Urothelium cell line (cell line): ENCODE results near the gene ICAM5.

Source experiments
- DNase-seq: peaks from one replicate; pipeline ENCODE4 v3.0.0; 2011; ENCODE audit warnings: low spot score, mixed read lengths
- FAIRE-seq: peaks from 2 replicates; lab custom pipeline; 2011; peaks lifted over from hg19 to GRCh38; lab: Jason Lieb, UNC

The ICAM5 gene

DNA sequence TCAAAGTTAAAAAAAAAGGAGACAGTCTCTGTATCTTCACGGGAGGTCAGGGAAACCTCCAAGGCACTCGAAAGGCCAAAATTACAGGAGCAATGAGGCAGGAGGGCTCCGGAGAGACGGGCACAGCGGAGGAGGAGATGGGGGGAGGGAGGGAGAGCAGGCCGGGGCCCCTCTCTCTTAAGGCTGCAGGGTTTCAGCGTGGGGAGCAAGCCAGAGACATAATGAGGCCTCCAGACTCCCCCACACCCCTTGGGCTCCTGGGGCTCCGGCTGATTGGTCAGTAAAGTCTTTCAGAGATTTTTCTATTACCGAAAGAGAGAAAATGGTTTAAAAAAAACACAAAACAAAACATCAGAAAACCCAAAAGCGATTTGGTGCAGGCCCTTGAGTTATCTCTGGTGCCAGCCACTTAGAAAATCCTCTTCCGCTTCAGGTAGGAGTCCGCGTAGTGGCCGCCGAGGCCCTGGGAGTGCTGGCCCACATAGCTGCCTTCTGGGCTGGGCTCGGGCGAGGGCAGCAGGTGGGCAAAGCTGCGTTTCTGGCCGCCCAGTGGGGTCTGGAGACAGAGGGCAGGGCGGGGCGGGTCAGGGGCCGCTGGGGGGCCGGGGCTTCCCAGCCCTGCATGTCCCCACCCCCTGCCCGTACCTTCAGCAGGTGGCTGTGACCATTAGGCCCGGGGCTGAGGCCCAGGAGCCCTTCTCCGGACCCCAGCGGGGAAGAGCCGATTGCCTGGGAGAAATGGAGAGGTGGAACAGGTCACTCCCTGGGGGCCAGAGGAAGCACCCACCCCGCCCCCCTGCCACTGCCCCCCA lies 27.5 kb downstream of the ICAM5 start:
- no peak for DNase-seq
- no peak for FAIRE-seq

DNA sequence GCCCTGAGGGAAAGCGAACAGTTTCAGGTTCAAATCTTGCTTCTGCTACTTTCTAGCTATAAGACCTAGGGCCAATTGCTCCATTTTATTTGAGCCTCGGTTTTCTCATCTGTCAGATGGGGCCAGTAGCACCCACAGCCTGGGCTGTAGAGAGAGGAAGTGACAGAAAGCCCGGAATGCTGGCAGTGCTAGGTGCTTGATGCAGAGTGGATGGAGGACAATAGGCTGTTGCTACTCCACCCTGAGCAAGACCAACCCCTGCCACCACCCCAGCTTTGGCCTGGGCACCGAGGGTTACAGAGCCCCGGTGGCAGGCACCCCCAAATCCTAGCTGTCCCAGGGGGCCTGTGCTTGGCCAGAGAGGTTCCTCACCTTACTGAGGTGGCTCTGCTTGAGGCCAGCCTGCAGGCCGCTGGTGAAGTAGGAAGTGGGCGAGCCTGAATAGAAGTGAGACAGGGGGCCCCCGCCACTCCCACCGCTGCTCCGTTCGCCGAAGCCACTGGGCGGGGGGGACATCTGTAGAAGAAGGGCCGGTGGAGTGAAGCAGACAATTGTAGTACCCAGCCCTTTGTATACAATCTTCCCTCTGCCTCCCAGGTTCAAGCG lies 28.2 kb downstream of the ICAM5 start:
- FAIRE-seq (no peak), DNase-seq (no peak)

- FAIRE-seq: no peak
- no peak for DNase-seq
Observed at GRCh38 chr19:10318807-10319682, 29.3 kb downstream of the ICAM5 start.

DNA sequence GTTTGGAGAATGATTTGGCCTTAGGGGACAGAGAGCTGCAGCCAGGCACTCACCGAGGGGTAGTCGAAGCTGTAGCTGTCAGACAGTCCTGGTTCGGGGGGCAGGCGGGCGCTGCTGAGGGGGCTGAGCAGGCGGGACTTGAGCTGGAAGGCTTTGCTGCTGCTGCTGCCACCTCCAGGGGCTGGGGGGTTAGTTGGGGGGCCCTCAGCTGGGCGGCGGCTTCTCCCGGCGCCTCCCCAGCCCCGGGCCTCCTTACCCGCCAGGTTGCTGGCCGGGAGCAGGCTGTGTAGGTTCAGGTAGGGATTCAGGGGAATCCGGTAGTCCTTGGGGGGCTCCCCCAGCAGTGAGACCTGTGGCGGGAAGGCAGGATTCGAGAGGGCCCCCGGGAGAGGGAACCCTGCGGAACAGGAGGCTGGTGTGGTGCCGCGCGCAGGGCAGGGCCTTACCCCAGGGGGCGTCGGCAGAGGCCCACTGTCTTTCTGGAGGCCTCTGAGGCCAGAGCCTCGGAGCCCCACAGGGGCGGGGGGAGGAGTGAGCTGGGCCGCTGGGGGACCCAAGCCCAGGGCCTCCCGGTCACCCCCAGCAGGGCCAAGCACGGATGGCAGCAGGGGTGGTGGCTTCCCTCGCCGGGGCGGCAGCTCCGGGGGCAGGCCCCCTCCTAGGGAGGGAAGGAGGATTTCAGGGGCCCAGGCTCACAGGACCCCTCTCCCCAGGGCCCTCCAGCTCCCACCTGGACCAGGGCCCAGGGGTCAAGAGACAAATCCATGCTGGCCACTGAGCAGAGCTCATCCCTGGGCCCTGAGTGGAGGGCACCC lies 31.1 kb downstream of the ICAM5 start:
- DNase-seq (no peak), FAIRE-seq (no peak)

- FAIRE-seq: no peak
- DNase-seq: no peak
Observed at GRCh38 chr19:10321417-10321797, 31.7 kb downstream of the ICAM5 start.

DNA sequence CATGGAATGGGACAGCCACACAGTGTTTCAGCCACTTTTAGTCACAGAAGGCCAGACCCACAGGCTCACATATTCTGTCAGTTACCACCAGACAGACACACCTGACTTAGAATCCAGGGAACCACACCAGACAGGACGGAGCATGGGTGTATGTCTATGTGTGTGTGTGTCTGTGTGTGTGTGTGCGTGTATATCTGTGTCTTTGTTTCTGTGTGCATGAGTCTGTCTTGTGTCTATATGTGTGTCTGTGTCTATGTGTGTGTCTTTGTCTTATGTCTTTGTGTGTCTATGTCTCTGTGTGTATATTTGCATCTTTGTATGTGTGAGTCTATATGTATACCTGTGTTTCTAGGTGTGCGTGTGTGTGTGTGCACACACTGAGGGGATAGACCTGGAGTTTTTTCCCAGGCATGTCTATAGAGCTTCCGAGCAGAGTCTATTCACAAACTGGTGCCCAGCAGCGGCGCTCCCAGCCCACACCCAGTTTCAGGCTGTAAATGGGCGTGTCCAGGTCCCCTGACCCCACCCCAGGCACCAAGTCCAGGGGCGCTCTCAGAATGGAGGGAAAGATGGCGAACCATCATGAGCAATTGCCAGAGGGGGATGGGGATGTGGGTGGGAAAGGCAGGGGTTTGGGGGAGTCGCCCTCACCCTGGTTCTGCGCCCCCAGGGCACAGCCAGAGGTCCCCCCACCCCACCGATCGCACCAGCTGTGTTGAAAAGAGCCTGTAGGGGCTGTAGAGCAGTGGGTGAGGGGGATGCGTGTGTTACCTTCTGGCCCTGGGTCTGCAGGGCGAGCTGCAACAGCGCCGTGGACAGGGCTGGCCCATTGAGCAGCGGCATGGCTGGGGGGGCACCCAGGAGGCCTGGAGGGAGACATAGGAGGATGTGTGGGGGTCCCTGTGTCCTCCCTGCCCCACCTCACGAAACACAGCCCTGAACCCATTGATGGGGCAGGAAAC lies 32.4 kb downstream of the ICAM5 start:
- DNase-seq (no peak), FAIRE-seq (no peak)

- DNase-seq (no peak), FAIRE-seq (no peak)
Observed at GRCh38 chr19:10325732-10326131, 36.0 kb downstream of the ICAM5 start.

- DNase-seq: no peak
- no peak for FAIRE-seq
Observed at GRCh38 chr19:10327793-10328192, 38.0 kb downstream of the ICAM5 start.

- DNase-seq (no peak), FAIRE-seq (no peak)
Observed at GRCh38 chr19:10328558-10329429, 39.0 kb downstream of the ICAM5 start.

GRCh38 chr19:10329555-10329954 lies 39.8 kb downstream of the ICAM5 start:
- FAIRE-seq (no peak), DNase-seq (no peak)

- FAIRE-seq: no peak
- DNase-seq: no peak
Observed at GRCh38 chr19:10332158-10332964, 42.6 kb downstream of the ICAM5 start.

- FAIRE-seq: peak; percentile 68
- peak; percentile 96 for DNase-seq
Observed at GRCh38 chr19:10332965-10333757, 43.4 kb downstream of the ICAM5 start, which contains the start of gene RAVER1. Gene RAVER1 (minus strand): TSS chr19:10333529. CDS start chr19:10333507, 22 bp downstream.

- DNase-seq (no peak), FAIRE-seq (no peak)
Observed at GRCh38 chr19:10333758-10334587, 44.2 kb downstream of the ICAM5 start.

DNA sequence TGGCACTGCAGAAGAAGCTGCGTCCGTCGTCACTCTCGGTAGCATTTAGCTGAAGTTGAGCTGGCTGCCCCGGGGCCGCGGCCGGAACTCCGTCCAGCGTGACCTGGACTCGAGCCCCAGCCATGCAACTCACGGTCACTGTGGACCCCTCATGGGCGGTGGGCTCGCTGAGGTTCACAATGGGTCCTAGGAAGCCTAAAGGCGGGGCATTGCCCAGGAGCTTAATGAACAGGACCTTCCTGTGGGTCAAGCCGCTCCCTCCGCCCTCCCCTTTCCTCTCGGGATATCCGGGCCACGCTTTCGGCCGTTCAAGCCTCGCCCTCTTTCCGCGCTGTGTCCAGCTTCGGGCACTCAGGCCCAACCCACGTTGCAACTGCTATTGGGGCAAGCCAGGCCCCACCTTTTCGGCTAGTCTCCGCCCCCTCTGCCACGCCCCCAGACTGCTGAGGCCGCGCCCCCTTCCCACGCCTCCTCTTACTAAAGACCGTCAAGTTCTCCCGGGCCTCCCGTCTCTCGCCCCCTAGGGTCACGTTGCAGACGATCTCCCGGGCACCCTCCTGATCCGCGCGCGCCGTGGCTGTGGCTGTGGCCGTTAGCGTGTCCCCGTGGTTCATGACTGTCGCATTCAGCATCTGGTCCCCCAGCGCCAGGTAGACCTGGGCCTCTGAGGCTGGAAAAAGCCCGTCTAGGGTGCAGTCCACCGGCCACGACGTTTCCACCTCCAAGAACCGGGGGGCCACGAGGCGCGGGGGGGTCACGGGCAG lies 45.0 kb downstream of the ICAM5 start:
- DNase-seq (peak; percentile 80), FAIRE-seq (no peak)

DNA sequence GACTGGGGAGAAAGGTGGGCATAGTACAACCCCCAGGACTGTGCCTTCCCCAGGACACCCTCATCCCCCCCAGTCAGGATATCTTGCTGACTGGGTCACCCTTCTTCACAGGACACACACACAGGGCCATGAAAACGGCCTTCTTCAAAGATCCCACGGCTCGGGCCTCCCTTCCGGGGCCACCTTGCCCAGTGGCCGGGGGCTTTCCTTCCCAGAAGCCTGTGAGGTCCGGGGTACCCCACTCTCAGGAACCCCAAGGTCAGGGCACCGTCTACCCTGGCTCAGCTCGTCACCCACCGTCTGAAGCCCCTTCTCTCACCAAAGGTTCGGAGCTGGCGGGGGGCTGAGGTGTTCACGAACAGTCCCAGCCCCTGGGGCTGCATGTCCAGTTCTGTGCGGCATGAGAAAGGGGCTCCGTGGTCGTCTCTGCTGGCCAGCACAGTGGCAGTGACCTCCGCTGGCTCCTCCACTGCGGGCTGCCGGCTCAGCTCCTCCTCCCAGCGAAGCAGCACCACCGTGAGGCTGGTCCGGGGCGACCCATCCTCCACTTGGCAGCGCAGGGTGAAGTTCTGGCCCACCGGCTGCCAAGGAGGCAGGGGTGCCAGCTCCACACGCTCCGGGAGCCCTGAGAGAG lies 45.7 kb downstream of the ICAM5 start:
- DNase-seq: no peak

More for the DNA sequence above, 45.7 kb downstream of the ICAM5 start:
- no peak for FAIRE-seq
